Naive thymus-derived CD8-positive, alpha-beta T cell (primary cell): Measurements from ENCODE around the gene DUSP6. TPM values are rescaled to one million over a fixed set of nuclear protein-coding genes. Genes with fewer than 3 reads are reported as not detected.

Experiments used
- ATAC-seq, 2 donors: fragments of 150-1000 bp; cut with Tn5 transposase in 1 of 2; sonication (Bioruptor Pico), chemical (Tn5 transposase) in 1 of 2; 1 replicate in 1 of 2; 2 replicates in 1 of 2; pipeline ENCODE4 v1.10.0; 2021; ENCODE audit warnings: mild to moderate bottlenecking in 2 of 2, moderate library complexity in 2 of 2
- POLR2A ChIA-PET: fragments of 350-600 bp; sonication (Branson Sonifier 250); formaldehyde crosslinking; loops from one replicate; lab custom pipeline; 2021; ENCODE audit warnings: antibody characterized with exemption; lab: Charles Lee
- DNase-seq, 10 donors: peaks; one replicate each; pipeline versions ENCODE4 v3.0.0 to v3.0.0-alpha.2; 2020 to 2022
- H3K27ac Mint-ChIP-seq, 10 donors: one replicate each; pipeline ENCODE4 v1.8.0; 2020 to 2022; ENCODE audit warnings: mild to moderate bottlenecking in 10 of 10, mixed read lengths in 10 of 10, moderate library complexity in 4 of 10, inconsistent platforms in 1 of 10
- H3K27me3 Mint-ChIP-seq, 5 donors: one replicate each; pipeline ENCODE4 v1.8.0; 2021 to 2022; ENCODE audit warnings: mixed read lengths in 5 of 5
- H3K36me3 Mint-ChIP-seq, 3 donors: one replicate each; pipeline ENCODE4 v1.8.0; 2020 to 2022; ENCODE audit warnings: mixed read lengths in 3 of 3, mild to moderate bottlenecking in 2 of 3, inconsistent platforms in 1 of 3
- H3K4me1 Mint-ChIP-seq, 4 donors: one replicate each; pipeline ENCODE4 v1.8.0; 2021 to 2022; ENCODE audit warnings: mixed read lengths in 4 of 4
- H3K4me3 Mint-ChIP-seq, 10 donors: one replicate each; pipeline ENCODE4 v1.8.0; 2020 to 2022; ENCODE audit warnings: mild to moderate bottlenecking in 10 of 10, mixed read lengths in 10 of 10, moderate library complexity in 6 of 10, inconsistent platforms in 1 of 10
- H3K9me3 Mint-ChIP-seq, 9 donors: one replicate each; pipeline ENCODE4 v1.8.0; 2020 to 2022; ENCODE audit warnings: mixed read lengths in 9 of 9, mild to moderate bottlenecking in 3 of 9, inconsistent platforms in 1 of 9, moderate library complexity in 1 of 9
- polyA plus RNA-seq, 3 donors: library from polyadenylated mRNA; unstranded; fragments of 300-500 nt; fragmentation: Illumina TruSeq; gene quantifications; one replicate each; pipeline ENCODE4 v1.2.3, GENCODE V29; 2021
- total RNA-seq, 8 experiments: library from RNA in 2 of 8; stranded (reverse) in 2 of 8; gene quantifications; one replicate each; pipeline ENCODE4 v1.2.3 and lab custom pipeline; 2021 to 2026

The DUSP6 gene
- total and polyA plus RNA-seq, 5 experiments from 2014 or later, result 0.57 to 2.1 (median 1.1) TPM

- POLR2A ChIA-PET, result no interaction called here
- Mint-ChIP-seq H3K4me1 (peaks cover 0 to 15% (median 0%) of the 10 kb centered on the region in 4 donors), H3K27ac (no peak overlapping the region), H3K9me3 (no peaks in the 10 kb centered on the region), H3K4me3 (no peak overlapping the region), H3K36me3 (no peaks in the 10 kb centered on the region), H3K27me3 (peaks cover 0 to 3% (median 0%) of the 10 kb centered on the region in 5 donors)
- no peak for ATAC-seq
- no peak for DNase-seq
Measured at GRCh38 chr12:89316705-89317139, 35.6 kb downstream of the DUSP6 start.

GRCh38 chr12:89314060-89314761 is 38.1 kb downstream of the DUSP6 start:
- H3K36me3 Mint-ChIP-seq, result no peaks in the 10 kb centered on the region
- H3K4me1 Mint-ChIP-seq, result peaks cover 0 to 10% (median 0%) of the 10 kb centered on the region in 4 donors
- POLR2A ChIA-PET, result no interaction called here
- no peak for ATAC-seq
- no peak overlapping the region for H3K27ac Mint-ChIP-seq
- H3K27me3 Mint-ChIP-seq, result no peaks in the 10 kb centered on the region
- no peak for DNase-seq
- no peak overlapping the region for H3K4me3 Mint-ChIP-seq
- H3K9me3 Mint-ChIP-seq, result no peaks in the 10 kb centered on the region

GRCh38 chr12:89311703-89312293 is 40.5 kb downstream of the DUSP6 start:
- Mint-ChIP-seq H3K27me3 (no peaks in the 10 kb centered on the region), H3K4me1 (peaks cover 4 to 17% (median 8%) of the 10 kb centered on the region in 4 donors), H3K4me3 (no peak overlapping the region), H3K36me3 (no peaks in the 10 kb centered on the region), H3K9me3 (no peaks in the 10 kb centered on the region), H3K27ac (no peak overlapping the region)
- ATAC-seq (no peak), DNase-seq (no peak)
- POLR2A ChIA-PET, result no interaction called here

GRCh38 chr12:89309815-89310214 is 42.5 kb downstream of the DUSP6 start:
- ATAC-seq, result no peak
- H3K4me3 Mint-ChIP-seq, result no peak overlapping the region

GRCh38 chr12:89309440-89309802 is 42.9 kb downstream of the DUSP6 start:
- Mint-ChIP-seq H3K27ac (peak overlapping the region in 1 of 10 donors; percentile 3), H3K4me1 (peaks cover 7 to 17% (median 12%) of the 10 kb centered on the region in 4 donors), H3K4me3 (no peak overlapping the region), H3K36me3 (no peaks in the 10 kb centered on the region), H3K27me3 (no peaks in the 10 kb centered on the region), H3K9me3 (no peaks in the 10 kb centered on the region)
- ATAC-seq (no peak), DNase-seq (no peak)
- POLR2A ChIA-PET, result no interaction called here

More at GRCh38 chr12:89309815-89310214, 42.5 kb downstream of the DUSP6 start:
- Mint-ChIP-seq H3K27ac (no peak overlapping the region), H3K4me1 (peaks cover 7 to 17% (median 12%) of the 10 kb centered on the region in 4 donors), H3K36me3 (no peaks in the 10 kb centered on the region), H3K9me3 (no peaks in the 10 kb centered on the region), H3K27me3 (no peaks in the 10 kb centered on the region)
- POLR2A ChIA-PET, result no interaction called here
- no peak for DNase-seq

GRCh38 chr12:89307474-89308253 is 44.6 kb downstream of the DUSP6 start:
- H3K4me3 Mint-ChIP-seq, result no peak overlapping the region

GRCh38 chr12:89306827-89307473 is 45.4 kb downstream of the DUSP6 start:
- POLR2A ChIA-PET, result no interaction called here
- no peak overlapping the region for H3K4me3 Mint-ChIP-seq
- no peaks in the 10 kb centered on the region for H3K9me3 Mint-ChIP-seq
- no peak overlapping the region for H3K27ac Mint-ChIP-seq
- ATAC-seq (no peak), DNase-seq (no peak)
- H3K4me1 Mint-ChIP-seq, result peaks cover 7 to 17% (median 12%) of the 10 kb centered on the region in 4 donors
- H3K27me3 Mint-ChIP-seq, result no peaks in the 10 kb centered on the region
- no peaks in the 10 kb centered on the region for H3K36me3 Mint-ChIP-seq

More at GRCh38 chr12:89307474-89308253, 44.6 kb downstream of the DUSP6 start:
- no peak for ATAC-seq
- Mint-ChIP-seq H3K27me3 (no peaks in the 10 kb centered on the region), H3K27ac (no peak overlapping the region), H3K4me1 (peaks cover 7 to 17% (median 12%) of the 10 kb centered on the region in 4 donors), H3K9me3 (no peaks in the 10 kb centered on the region), H3K36me3 (no peaks in the 10 kb centered on the region)
- DNase-seq, result no peak
- POLR2A ChIA-PET, result no interaction called here

- POLR2A ChIA-PET, result no interaction called here
- H3K36me3 Mint-ChIP-seq, result no peaks in the 10 kb centered on the region
- H3K9me3 Mint-ChIP-seq, result no peaks in the 10 kb centered on the region
- DNase-seq (no peak), ATAC-seq (no peak)
- H3K4me3 Mint-ChIP-seq, result no peak overlapping the region
- no peaks in the 10 kb centered on the region for H3K27me3 Mint-ChIP-seq
- H3K4me1 Mint-ChIP-seq, result peaks cover 7 to 17% (median 12%) of the 10 kb centered on the region in 4 donors
- no peak overlapping the region for H3K27ac Mint-ChIP-seq
Measured at GRCh38 chr12:89305373-89305772, 46.9 kb downstream of the DUSP6 start.

- peaks cover 0 to 3% (median 0%) of the 10 kb centered on the region in 9 donors for H3K9me3 Mint-ChIP-seq
- ATAC-seq (no peak), DNase-seq (no peak)
- H3K27ac Mint-ChIP-seq, result no peak overlapping the region
- POLR2A ChIA-PET, result no interaction called here
- H3K36me3 Mint-ChIP-seq, result no peaks in the 10 kb centered on the region
- no peak overlapping the region for H3K4me3 Mint-ChIP-seq
- peaks cover 0 to 2% (median 0%) of the 10 kb centered on the region in 5 donors for H3K27me3 Mint-ChIP-seq
- no peaks in the 10 kb centered on the region for H3K4me1 Mint-ChIP-seq
Measured at GRCh38 chr12:89299931-89300330, 52.4 kb downstream of the DUSP6 start.

GRCh38 chr12:89299417-89299816 is 52.9 kb downstream of the DUSP6 start:
- no peak overlapping the region for H3K27ac Mint-ChIP-seq
- H3K4me3 Mint-ChIP-seq, result no peak overlapping the region
- POLR2A ChIA-PET, result no interaction called here
- no peak for DNase-seq
- H3K9me3 Mint-ChIP-seq, result peaks cover 0 to 3% (median 0%) of the 10 kb centered on the region in 9 donors
- no peaks in the 10 kb centered on the region for H3K4me1 Mint-ChIP-seq
- ATAC-seq, result no peak
- peaks cover 0 to 3% (median 0%) of the 10 kb centered on the region in 5 donors for H3K27me3 Mint-ChIP-seq
- no peaks in the 10 kb centered on the region for H3K36me3 Mint-ChIP-seq
